ENCODE measurements around the gene KANSL3.
"Not testable (repeated sequence)": the region's sequence is repeated elsewhere in the genome, so short reads cannot be mapped to it uniquely, and the experiment has no call there.

KANSL3 gene

DNA sequence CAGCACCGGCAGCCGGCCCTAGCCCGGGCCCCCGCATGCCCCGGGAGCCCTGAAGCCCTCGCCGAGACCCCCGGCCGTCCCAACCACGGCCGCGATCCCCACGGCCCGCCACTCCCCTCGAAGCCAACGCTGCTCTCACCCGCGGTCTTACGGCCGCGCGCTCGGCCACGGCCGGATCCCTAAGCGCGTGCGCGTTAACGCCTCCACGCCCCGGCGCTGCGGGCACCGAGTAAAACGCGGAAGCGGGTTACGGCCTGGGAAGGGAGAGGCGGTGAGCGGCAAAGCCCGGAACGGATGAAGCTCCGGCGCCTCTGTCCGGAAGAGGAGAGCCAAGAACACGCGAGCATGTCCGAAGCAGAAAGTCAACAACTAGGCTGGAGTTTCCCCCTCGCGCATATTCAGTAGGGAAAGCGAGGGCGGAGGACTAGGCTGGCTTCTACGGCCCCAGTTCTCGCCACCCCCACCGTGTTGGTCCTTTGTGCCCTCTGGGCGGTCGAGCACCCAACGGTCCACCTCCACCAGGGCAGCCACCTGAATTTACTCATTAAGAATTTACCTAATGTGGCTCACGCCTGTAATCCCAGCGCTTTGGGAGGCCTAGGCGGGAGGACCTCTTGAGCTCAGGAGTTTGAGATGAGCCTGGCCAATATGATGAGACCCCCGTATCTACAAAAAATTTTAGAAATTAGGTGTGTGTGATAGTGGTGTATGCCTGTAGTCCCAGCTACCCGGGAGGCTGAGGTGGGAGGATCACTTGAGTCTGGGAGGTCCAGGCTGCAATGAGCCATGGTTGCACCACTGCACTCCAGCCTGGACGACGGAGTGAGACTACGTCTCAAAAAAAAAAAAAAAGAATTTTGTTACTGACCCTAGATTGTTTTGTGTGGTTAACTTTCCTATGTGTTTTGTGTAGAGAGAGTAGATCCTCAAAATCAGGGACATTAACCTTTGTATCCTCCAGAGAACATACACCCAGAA, at the start of gene KANSL3:
KANSL3 (minus strand) TSS at position 169 of the 978 bp plus-strand sequence. CDS start 1,177 bp downstream, outside the sequence.
- peak; percentile 96 for DNase-seq

DNA sequence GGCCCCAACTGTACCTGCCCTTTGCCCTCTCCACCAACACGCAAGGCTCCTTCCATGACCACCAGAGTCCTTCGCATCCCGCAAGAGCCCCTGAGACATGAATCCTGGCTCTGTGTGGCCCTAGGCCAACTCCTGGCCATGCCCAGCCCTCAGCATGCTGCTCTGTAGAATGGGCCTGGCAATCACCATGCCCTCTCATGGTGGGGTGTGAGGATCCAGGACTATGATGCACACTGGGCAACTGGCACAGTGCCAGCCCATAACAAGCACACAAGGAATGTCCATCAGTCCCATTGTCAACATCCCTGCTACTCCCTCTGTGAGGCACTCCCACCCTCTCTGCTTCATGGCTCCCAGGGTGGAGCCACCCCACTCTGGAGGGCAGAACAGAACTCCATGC, 49.2 kb upstream of the KANSL3 start:
- DNase-seq = peak; percentile 15

DNA sequence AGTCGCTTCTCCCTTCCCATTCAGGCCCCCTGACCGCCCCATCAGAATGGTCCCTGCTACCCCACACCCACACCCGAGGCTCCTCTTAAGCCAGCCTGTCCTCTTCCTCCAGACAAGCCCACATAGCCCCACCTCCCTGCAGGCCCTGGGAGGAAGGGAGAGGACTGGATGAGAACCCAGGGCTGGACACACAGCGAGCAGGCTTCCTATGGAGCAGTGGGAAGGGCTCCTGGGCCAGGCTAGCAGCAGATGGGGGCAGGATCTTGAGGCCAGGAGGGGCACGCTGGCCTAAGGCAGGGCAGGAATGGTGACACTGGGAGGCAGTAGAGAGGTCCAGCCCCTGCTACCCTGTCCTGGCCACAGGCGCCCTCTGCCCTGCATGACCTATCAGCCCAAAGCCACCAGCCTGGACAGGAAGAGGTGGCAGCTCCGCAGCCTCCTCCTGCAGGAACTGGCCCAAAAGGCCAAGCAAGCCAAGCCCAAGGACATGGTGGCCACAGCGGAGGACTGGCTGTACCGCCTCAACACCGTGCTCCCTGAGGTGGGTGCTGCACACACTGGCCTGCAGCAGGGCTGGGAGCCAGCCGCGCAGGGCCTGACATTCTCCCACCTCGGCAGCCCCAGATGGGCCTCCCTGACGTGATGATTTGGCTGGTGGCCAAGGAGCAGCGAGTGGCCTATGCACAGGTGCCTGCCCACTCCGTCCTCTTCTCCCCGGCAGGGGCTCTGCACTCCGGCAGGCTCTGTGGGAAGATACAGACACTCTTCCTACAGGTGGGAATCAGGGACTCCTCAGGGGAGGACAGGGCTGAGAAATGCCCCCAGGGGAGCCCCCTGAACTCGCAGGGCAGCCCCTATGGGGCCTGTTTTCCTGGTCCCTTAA, 47.7 kb upstream of the KANSL3 start:
- DNase-seq = peak; percentile 66

DNA sequence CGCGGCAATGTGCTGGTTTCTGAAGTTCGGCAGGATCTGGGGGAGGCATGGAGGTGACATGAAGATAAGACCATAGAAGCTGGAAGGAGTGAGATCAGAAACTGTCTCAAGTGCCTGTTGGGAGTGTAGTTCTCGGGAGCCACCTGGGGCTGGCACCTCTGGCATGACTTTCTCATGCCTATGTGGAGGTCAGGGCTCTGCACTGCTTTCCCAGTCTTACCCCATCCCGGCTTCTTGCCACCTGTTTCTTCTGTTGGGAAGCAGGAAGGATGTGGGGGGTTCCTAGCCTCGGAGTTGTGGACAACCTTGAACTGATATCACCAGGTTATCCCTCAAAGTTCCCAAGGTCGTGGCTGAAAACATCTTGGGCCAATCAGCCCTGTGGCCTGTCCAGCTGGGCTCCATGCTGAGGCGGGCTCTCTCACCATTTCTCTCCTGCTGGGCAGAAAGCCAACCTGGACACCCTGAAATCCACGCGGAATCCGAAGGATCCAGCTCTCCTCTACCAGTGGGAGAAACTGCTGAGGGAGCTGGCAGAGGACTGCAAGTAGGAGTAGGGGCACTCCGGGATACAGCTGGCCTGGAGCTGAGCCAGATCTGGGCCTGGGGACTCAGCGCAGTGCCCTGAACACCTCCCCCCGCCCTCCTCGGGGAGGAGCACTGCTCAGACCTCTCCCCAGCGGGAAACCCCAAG, 46.9 kb upstream of the KANSL3 start:
- peak; percentile 39 for DNase-seq

DNA sequence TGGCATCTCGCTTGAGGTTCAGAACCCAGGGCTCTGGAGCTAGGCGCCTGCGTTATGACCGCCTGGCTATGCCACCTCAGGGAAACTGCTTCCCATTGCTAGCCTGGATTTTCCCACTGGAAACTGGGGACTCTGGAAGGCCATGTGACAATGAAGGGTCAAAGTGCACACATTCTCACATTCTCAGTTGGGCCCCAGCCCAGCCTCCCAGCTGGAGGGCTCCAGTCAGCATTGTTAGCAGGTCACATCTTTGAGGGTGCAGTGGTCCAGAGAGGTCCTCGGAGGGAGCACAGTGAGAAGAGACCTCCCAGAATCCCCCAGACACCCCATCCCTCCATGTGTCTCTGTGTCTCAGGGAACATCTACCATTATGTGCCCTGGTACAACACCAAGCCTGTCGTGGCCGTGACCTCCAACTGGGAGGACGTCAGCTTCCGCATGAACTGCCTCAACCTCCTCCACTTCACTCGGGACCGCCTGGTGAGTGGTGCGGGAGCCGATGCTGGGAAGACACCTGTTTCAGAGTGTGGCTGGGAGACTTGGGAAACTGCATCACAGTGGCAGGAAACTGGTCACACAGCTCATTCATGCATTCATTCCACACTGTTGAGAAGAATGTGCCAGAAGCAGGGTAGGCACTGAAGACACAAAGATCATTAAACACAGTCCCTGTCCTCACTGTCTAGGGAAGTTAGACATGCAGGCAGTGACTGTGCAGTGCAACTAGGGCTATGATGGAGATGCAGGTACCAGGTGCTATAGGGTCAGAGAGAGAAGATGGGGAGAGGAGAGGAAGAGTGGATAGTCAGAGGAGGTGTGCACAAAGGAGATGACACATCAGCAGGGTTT, 46.1 kb upstream of the KANSL3 start:
- DNase-seq = peak; percentile 13

DNA sequence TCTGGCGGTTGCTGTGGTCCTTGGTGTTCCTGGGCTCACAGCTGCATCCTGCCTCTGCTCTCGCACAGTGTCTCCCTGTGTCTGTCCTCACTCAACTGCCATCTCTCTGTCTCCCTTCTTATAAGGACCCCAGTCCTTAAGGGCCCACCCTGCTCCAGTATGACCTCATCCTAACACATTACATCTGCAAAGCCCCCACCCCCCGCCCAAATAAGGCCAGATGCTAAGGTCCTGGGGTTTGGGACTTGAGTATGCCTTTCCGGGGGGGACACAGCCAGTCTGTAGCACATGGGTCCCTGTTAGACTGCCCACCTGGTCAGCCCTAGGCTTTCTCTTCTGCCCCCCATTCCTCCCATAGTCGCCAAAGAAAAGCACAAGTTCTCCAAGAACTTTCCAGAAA, 45.2 kb upstream of the KANSL3 start:
- DNase-seq = peak; percentile 5

DNA sequence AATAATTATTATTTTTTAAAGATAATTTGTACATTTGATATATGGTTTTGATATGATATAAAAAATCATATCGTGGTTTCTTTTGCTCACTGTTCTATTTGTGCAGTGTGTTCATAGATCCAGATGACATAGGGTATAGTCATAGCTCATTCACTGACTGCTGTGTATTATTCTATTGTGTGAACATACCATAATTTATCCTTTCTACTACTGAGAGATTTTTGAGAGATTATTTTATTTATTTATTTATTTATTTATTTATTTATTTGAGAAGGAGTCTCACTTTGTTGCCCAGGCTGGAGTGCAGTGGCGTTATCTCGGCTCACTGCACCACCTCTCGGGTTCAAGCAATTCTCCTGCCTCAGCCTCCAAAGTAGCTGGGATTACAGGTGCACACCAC, 43.4 kb upstream of the KANSL3 start:
- no peak for DNase-seq

DNA sequence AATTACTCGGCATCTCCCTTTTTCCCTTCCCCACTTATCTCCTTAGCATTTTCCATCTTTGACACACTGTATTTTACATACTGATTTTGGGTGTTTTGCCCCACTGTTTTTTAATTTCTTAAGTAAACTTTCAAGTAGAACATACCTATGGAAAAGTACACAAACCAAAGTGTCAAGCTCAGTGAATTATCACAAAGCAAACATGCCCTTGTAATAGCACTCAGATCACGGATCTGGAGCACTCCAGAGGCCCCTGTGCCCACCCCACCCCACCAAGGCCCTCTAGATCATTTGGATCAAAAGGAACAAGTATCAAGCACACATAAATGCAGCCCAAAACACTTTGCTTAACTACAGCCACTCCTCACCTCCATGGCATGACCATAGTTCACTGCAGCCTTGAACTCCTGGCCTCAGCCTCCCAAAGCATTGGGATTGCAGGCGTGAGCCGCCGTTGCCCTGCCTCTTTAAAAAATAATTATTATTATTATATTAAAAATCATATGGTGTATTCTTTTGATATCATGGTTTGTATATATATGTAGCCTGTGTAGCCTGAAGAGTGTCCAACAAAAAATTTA, 42.5 kb upstream of the KANSL3 start:
- peak; percentile 3 for DNase-seq

DNA sequence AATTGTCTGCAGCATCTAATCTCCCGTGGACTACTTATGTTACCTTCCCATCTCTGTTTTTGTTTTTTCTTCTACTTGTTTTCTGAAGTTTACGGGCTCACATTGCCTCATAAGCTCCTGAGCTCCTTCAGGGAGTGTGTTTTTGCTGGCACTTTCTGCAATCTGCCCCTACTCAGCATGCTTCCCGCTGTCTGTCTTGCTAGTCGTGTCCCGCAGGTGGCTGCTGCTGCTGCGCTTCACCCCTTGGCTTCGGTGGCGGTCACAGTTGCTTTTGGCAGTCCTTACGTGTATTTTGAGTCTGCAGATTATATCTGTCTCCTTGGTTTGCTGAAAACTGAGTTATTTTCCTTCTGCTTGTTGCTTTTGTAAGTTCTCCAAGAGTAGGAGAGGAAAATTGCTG, 41.7 kb upstream of the KANSL3 start:
- peak; percentile 32 for DNase-seq

DNA sequence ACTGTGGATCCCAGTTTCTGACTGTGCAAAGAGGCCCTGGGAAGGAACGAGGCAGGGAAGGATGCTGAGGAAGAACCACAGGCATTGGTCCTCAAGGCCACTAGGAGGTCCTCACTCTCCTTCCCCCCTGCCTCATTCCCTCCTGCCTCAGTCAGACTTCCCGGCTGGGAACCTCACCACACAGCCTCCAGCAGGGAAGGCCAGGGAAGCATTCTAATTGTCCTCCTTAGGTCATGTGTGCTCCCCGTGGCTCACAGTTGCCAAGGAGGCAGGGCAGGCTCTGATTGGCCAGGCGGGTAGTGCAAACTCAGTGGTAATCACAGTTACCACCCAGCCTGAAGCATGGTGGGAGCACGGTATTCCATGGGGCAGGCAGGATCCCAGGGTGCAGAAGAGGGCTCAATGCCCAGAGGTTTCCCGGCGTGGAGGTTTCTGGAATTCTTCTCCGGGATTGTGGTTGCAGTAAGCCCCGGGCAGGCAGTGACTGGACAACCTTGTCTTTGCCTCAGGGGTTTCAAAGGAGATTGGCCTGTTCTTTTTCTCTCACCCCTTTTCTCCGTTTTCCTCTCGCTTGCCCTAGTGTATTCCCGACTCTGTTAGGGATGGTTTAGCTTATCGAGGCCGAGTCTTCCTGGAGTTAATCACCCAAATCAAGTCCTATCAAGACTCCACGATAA, 31.6 kb upstream of the KANSL3 start:
- peak; percentile 6 for DNase-seq

DNA sequence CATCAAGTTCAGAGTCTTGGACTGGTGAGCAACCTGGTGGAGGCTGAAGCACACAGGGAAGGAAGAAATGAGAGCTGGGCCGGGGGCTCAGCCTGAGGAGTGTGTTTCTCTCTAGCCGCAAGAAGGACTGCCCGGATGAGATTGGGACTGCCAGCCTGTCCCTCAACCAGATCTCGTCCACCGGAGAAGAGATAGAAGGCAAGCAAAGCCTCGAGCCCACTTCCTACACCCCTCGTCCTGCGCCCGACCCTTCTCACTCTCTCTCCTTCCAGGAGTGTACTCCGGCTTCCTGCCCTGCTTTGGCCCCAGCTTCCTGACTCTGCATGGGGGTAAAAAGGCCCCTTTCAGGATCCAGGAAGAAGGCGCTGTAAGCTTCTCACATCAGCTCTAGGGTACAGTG, 30.7 kb upstream of the KANSL3 start:
- peak; percentile 4 for DNase-seq

DNA sequence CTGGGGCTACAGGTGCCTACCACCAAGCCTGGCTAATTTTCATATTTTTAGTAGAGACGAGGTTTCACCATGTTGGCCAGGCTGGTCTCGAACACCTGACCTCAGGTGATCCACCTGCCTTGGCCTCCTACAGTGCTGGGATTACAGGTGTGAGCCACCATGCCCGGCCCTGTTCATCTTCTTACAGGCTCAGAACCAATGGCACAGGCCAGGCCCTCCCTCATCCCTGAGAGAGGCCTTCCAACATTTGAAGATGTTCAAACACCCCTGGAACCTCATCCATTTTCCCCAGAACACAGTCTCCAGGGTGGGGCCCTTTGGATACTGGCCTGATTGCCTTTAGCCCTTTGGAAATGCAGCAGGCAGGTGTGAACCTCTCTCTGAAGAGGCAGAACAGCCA, 27.6 kb upstream of the KANSL3 start:
- peak; percentile 2 for DNase-seq

DNA sequence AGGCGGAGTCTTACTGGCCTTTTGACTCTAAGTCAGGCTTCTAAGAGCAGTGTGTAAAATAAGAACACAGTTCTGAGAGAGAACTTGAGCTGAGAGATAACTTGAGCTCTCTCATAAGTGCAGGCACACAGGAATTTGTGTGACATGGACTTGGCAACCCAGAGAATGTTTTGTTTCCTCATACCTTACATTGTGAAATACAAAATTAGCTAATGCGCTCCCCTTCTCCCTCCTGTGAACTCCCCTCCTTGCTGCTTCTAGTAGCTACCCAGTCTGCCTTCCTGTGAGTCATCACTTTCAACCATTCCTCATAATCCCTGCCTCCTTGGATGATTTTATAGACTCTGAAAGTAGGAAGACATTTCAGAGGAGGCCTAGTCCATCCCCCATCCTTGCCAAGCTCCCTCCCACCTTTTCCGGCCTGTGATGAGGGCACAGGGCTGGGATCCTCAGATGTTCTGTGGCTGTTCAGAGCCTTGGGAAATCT, 27.0 kb upstream of the KANSL3 start:
- DNase-seq = no peak

DNA sequence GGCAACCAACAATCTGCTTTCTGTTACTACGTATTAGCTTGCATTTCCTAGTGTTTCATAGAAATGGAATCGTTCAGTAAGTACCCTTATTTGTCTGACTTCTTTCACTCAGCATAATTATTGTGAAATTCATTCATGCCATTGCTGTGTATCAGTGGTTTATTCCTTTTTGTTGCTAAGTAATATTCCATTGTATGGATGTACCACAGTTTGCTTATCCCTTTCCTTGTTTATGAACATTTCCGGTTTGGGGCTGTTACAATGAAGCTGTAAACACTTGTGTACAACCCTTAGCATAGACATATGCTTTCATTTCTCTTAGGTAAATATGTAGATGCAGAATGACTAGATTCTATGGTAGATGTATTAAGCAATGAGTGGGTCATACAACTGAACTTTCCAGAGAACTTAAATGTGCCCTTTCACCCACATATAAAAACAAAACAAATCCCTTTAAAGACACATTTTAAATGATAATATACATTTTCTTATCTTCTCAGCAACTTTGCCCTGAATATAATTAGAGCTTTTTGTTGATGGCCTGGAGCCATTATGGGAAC, 26.3 kb upstream of the KANSL3 start:
- DNase-seq = no peak

DNA sequence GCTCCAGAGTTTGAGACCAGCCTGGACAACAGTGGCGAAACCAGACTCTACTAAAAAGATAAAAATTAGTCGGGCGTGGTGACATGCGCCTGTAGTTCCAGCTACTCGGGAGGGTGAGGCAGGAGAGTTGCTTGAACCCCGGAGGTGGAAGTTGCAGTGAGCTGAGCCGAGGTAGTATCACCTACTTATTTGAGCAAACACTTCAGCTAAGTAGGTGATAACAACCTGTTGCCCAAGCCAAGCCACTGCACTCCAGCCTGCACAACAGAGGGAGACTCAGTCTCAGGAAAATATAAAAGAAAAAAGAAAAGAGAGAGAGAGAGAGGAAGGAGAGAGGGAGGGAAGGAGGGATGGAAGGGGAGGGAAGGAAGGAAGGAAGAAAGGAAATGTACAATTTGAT, 25.7 kb upstream of the KANSL3 start:
- no peak for DNase-seq

DNA sequence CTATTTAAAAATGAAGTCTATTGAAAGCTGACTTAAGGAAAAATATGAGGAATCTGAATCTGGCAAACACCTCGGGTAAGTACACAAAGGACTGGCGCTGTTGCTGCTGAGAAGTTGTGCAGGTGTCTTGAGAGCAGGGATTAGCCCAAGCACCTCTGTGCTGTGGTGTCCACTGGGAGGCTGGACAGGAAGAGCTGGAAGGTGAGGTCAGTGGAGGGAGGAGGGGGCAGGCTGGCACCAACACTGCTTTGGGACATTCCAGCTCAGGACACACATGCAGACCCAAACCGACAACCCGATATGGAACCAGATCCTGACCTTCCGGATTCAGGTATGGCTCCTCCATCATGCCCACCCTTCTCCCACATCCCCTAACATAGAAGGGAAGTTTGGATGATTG, 25.1 kb upstream of the KANSL3 start:
- no peak for DNase-seq

DNA sequence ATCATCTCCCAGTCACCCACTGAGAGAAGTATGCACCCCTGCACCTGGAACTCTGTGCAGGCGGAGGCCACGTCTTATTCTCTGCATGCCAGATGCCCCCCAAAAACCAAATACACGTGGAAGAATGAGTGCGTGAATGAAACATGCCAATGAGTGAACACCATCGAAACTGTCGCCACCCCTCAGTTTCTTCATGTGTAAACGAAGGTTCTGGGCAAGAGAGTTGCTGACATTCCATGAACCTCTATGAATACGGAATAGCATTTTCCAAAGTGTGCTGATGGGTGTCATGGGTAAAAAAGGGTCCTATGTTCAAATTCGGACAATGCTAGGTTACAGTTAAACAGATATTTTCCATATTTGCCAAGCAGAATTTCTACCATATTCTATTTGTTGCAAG, 24.2 kb upstream of the KANSL3 start:
- no peak for DNase-seq

DNA sequence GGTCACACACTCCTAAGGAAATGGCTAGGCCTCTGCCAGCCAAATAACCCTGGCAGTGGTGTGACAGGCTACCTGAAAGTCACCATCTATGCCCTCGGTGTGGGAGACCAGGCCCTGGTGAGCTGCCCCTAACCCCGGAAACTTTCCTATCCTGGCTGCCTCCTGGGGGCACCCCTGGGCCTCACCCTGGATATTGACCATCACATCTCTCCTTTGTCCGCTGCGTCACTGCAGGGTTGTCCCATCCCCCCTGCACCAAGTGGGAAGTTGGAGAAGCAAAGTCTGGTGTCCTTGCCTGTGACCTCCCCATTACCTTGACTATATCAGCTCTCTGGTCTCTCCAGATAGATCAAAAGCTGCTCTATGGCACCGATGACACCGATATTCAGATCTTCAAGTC, 23.2 kb upstream of the KANSL3 start:
- DNase-seq = no peak

DNA sequence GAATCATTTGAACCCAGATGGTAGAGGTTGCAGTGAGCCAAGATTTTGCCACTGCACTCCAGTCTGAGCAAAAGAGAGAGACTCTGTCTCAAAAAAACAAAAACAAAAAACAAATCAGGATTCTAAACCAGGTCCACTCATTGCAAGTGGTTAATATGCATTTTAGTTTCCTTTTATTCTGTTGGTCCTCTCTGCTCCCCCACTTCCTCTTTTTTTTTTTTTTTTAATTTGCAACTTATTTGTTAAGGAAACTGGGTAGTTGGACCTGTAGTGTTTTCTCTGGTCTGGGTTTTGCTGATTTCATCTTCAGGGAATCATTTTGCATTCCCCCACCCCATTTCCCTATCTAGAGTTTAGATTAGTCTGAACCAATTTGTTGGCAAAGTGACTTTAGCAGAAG, 18.4 kb upstream of the KANSL3 start:
- DNase-seq = no peak

DNA sequence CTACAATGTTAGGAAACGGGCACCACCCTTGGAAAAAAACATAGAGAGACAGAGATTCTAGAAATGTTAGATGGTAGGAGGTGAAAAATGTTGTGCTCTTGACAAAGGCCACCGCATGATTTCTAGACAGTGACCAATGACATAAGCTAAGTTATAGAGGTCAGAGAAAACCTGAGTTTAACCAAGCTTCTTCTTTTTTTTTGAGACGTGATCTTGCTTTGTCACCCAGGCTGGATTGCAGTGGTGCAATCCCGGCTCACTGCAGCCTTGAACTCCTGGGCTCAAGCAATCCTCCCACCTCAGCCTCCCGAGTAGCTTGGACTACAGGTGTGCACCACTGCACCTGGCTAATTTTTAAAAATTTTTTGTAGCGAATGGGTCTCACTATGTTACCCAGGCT, 17.4 kb upstream of the KANSL3 start:
- no peak for DNase-seq

DNA sequence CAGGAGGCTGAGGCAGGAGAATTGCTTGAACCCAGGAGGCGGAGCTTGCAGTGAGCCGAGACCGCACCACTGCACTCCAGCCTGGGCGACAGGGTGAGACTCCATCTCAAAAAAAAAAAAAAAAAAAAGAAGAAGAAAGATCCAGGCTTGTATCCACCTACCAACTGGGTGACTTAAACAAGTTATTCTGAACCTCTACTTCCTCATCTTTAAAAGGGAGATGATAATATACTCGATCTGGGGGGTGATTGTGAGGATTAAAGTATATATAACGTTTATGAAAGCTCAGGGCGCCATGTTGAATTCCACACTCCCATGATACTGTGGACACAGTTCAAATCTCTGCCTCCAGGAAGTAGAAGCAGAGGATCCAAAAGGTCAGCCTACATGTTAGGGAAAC, 16.7 kb upstream of the KANSL3 start:
- DNase-seq = not testable (repeated sequence)

Measured in femur (tissue), 1 donor.